Lung (tissue), 12 donors: ENCODE data around the gene SLC4A2. TPM values are rescaled to one million over a fixed set of nuclear protein-coding genes. Genes with fewer than 3 reads are reported as not detected.

Experiments used
- ATAC-seq: fragments of 200-7000 bp; cut with Tn5 transposase; one replicate; pipeline ENCODE4 v1.9.1; 2020; ENCODE audit warnings: moderate number of reproducible peaks; ENCODE audit not compliant: insufficient read depth, low FRiP score
- DNase-seq, 3 donors: peaks; one replicate each; pipeline ENCODE4 v3.0.0-alpha.2; 2013 to 2017
- H3K27ac ChIP-seq, 2 donors: one replicate each; pipeline ENCODE4 v1.5.1; 2013; ENCODE audit warnings: mild to moderate bottlenecking in 2 of 2, moderate library complexity in 2 of 2, control low read depth in 1 of 2, inconsistent platforms in 1 of 2, low read depth in 1 of 2, low read length in 1 of 2
- H3K27me3 ChIP-seq, 3 donors: one replicate each; pipeline ENCODE4 v1.5.1; 2013; ENCODE audit warnings: low read length in 2 of 3; ENCODE audit not compliant: control insufficient read depth in 3 of 3, insufficient read depth in 3 of 3
- H3K36me3 ChIP-seq, 4 donors: one replicate each; pipeline ENCODE4 v1.5.1; 2013; ENCODE audit warnings: low read length in 4 of 4, mild to moderate bottlenecking in 1 of 4, moderate library complexity in 1 of 4; ENCODE audit not compliant: control insufficient read depth in 4 of 4, insufficient read depth in 4 of 4
- H3K4me1 ChIP-seq, 5 donors: one replicate each; pipeline ENCODE4 v1.5.1; 2013; ENCODE audit warnings: low read length in 5 of 5, mild to moderate bottlenecking in 2 of 5, moderate library complexity in 1 of 5; ENCODE audit not compliant: control insufficient read depth in 5 of 5, insufficient read depth in 5 of 5
- H3K4me3 ChIP-seq: one replicate; pipeline ENCODE4 v1.5.1; 2013; ENCODE audit warnings: mild to moderate bottlenecking, control low read depth, moderate library complexity
- H3K9ac ChIP-seq, 2 donors: one replicate each; pipeline ENCODE4 v1.5.1; 2013; ENCODE audit warnings: low read length in 2 of 2, control low read depth in 1 of 2; ENCODE audit not compliant: insufficient read depth in 1 of 2
- H3K9me3 ChIP-seq, 4 donors: one replicate each; pipeline ENCODE4 v1.5.1; 2013; ENCODE audit warnings: low read length in 3 of 4, mild to moderate bottlenecking in 1 of 4, moderate library complexity in 1 of 4; ENCODE audit not compliant: control insufficient read depth in 4 of 4, insufficient read depth in 3 of 4
- WGBS, 2 donors: extraction: QIAGEN DNeasy Blood & Tissue Kit; methylation state at CpG; one replicate each; pipeline ENCODE4 v1.1.7; 2013; 5-methylcytosine and 5-hydroxymethylcytosine counted together
- polyA plus RNA-seq, 2 donors: library from polyadenylated mRNA; stranded (reverse); fragments of 200-250 nt; gene quantifications; one replicate each; pipeline ENCODE4 v1.2.1, GENCODE V29; 2013
- total RNA-seq, 2 donors: library from RNA; depleted of rRNA in 1 of 2; stranded (reverse); fragments of >200 nt in 1 of 2; gene quantifications; one replicate each; pipeline ENCODE4 v1.2.1, GENCODE V29; 2014 to 2021
- TF ChIP-seq, protein P1 (sequence below): IDR thresholded peaks from 2 replicates; pipeline ENCODE4 v1.5.1; 2012; ENCODE audit warnings: mild to moderate bottlenecking; ENCODE audit errors: control extremely low read depth, extremely low read depth
- donor health status: control.
- donor health status: control.
- donor health status: Bipolar disorder and iron deficiency.
- donor health status: healthy.
- donor health status: DM: yes; HTN: yes; CAD: no.

Gene SLC4A2
- total and polyA plus RNA-seq, 4 donors = 66.3 to 173 (median 120) TPM

DNA sequence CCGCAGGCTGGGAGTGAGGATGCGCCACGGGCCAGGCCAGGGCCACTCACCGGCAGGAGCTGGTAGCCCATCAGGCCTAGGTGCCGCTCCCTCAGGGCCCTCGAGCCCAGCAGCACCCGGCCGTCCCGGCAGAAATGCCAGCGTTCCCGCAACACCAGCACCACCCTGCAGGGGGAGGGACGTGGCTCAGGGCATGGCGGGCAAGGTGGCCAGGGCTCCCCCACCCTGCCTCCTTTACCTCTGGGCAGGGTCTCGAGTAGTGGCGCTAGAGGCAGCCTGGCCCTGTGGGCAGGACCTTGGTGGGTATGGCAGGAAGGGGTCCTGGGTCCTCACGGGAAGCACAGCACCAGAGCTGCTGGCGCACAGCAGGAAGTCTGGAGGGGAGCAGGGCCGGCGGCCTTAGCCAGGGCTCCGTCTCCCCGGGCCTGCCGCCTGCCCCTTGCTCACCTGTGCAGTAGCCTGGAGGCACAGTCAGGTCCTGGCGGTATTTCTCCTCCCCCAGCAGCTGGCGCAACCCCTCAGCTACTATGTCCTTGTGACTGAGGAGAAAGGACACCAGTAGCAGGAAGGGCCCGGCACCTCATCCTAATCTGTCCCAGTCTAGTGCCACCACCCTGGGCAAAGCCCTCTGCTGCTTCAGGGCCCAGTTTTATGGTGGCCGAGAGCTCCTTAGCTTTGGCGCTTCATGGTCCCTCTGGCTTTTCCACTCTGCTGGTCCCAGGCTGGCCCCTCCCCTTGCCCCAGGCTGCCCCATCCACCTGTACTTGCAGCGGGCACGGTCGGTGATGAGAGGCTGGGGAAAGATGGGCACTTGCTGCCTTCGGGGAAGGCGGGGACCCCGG is 17.7 kb downstream of the SLC4A2 start:
- H3K27me3 ChIP-seq = no peaks in the 10 kb centered on the region
- DNase-seq (no peak), ATAC-seq (no peak)
- H3K4me1 ChIP-seq = peaks cover 4 to 31% (median 19%) of the 10 kb centered on the region in 5 donors
- WGBS, 2 donors = 81 to 84% methylated on average over 32 to 33 of the region's 33 CpGs
- H3K36me3 ChIP-seq = peaks cover 17 to 36% (median 24%) of the 10 kb centered on the region in 4 donors
- H3K9ac ChIP-seq = no peak overlapping the region
- TF ChIP-seq, protein P1, sequence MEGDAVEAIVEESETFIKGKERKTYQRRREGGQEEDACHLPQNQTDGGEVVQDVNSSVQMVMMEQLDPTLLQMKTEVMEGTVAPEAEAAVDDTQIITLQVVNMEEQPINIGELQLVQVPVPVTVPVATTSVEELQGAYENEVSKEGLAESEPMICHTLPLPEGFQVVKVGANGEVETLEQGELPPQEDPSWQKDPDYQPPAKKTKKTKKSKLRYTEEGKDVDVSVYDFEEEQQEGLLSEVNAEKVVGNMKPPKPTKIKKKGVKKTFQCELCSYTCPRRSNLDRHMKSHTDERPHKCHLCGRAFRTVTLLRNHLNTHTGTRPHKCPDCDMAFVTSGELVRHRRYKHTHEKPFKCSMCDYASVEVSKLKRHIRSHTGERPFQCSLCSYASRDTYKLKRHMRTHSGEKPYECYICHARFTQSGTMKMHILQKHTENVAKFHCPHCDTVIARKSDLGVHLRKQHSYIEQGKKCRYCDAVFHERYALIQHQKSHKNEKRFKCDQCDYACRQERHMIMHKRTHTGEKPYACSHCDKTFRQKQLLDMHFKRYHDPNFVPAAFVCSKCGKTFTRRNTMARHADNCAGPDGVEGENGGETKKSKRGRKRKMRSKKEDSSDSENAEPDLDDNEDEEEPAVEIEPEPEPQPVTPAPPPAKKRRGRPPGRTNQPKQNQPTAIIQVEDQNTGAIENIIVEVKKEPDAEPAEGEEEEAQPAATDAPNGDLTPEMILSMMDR = no peak
- H3K27ac ChIP-seq = no peak overlapping the region
- H3K9me3 ChIP-seq = no peaks in the 10 kb centered on the region
- no peak overlapping the region for H3K4me3 ChIP-seq

GRCh38 chr7:151077705-151078232 is 18.4 kb downstream of the SLC4A2 start:
- Histone ChIP-seq H3K27ac (no peak overlapping the region), H3K4me3 (no peak overlapping the region), H3K9me3 (no peaks in the 10 kb centered on the region), H3K4me1 (peaks cover 4 to 38% (median 23%) of the 10 kb centered on the region in 5 donors), H3K36me3 (peaks cover 17 to 36% (median 24%) of the 10 kb centered on the region in 4 donors), H3K27me3 (no peaks in the 10 kb centered on the region), H3K9ac (no peak overlapping the region)
- DNase-seq (no peak), ATAC-seq (no peak)
- WGBS, 2 donors = 81 to 87% methylated on average over 10 of the region's 10 CpGs
- TF ChIP-seq, protein P1 = no peak

DNA sequence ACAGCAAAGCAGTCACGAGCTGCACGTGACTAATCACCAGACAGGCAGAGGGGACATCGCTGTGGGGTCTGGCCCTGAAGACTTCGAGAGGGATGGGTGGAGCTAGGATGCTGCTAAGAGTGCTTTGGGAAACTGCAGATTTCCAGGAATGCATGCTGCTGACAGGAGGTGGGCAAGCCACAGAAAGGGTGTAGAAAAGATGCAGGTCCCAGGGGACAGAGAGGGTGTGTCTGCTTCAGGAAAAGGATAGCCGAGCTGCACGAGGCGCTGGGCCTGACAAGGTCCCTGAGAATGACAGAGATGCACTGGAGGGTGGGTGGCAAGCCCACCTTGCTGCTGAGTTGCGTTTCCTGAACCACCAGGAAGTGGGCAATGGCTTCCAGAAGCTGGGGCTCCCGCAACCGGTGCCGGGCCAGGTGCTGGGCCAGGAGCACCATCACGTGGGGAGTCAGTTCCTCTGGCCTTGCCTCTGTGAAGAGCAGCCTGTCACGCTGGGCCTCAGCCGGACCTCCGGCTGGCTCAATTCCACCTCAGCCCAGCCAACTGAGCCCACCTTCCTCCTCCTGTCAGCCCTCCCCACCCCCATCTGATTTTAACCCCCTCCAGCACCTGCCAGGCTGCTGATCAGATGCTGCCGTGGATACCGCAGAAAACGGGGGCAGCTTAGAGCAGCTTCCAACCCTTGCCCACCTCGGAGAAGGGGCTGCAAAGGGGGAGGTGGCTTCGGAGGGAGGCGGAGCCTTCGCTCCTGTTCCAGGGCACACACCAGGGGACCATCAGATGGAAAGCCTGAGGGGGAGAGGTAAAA is 19.0 kb downstream of the SLC4A2 start:
- Histone ChIP-seq H3K9me3 (no peaks in the 10 kb centered on the region), H3K9ac (no peak overlapping the region), H3K27ac (no peak overlapping the region), H3K27me3 (no peaks in the 10 kb centered on the region), H3K4me1 (peaks cover 4 to 39% (median 23%) of the 10 kb centered on the region in 5 donors), H3K36me3 (peaks cover 17 to 32% (median 24%) of the 10 kb centered on the region in 4 donors), H3K4me3 (no peak overlapping the region)
- ATAC-seq = no peak
- WGBS, 2 donors = 61% methylated on average over 22 of the region's 22 CpGs
- no peak for DNase-seq
- TF ChIP-seq, protein P1 = no peak
